Uterus (tissue), 4 donors: ENCODE measurements around the gene NUTM1. TPM values are rescaled to one million over a fixed set of nuclear protein-coding genes. Genes with fewer than 3 reads are reported as not detected.
A peak's percentile ranks its signal among the peaks of the same experiment; 100 is the strongest.
"Not testable (repeated sequence)": the region's sequence is repeated elsewhere in the genome, so short reads cannot be mapped to it uniquely, and the experiment has no call there.

Experiments
- DNase-seq, 2 donors: peaks; one replicate each; pipeline ENCODE4 v3.0.0-alpha.2; 2019 to 2020
- H3K27ac ChIP-seq, 2 donors: fragments of 200-600 bp; sonication (generic); 1 replicate in 1 of 2; 2 replicates in 1 of 2; pipeline ENCODE4 v1.5.1; 2016 to 2018
- H3K27me3 ChIP-seq, 2 donors: fragments of 200-600 bp; sonication (generic); one replicate each; pipeline ENCODE4 v1.5.1; 2018 to 2019; ENCODE audit warnings: control low read depth in 1 of 2
- H3K36me3 ChIP-seq, 2 donors: fragments of 200-600 bp; sonication (generic); one replicate each; pipeline ENCODE4 v1.5.1; 2019; ENCODE audit warnings: control low read depth in 1 of 2
- H3K4me1 ChIP-seq, 2 donors: fragments of 200-600 bp; sonication (generic); one replicate each; pipeline ENCODE4 v1.5.1; 2018 to 2019; ENCODE audit warnings: control low read depth in 1 of 2
- H3K4me3 ChIP-seq, 2 donors: fragments of 200-600 bp; sonication (generic); 1 replicate in 1 of 2; 2 replicates in 1 of 2; pipeline ENCODE4 v1.5.1; 2018 to 2019; ENCODE audit warnings: mild to moderate bottlenecking in 1 of 2
- H3K9me3 ChIP-seq, 2 donors: fragments of 200-600 bp; sonication (generic); one replicate each; pipeline ENCODE4 v1.5.1; 2019; ENCODE audit warnings: control low read depth in 1 of 2
- CTCF ChIP-seq, 4 experiments: fragments of 200-600 bp in 2 of 4; fragments of 450-650 bp in 2 of 4; sonication (generic) in 2 of 4; IDR thresholded peaks; one replicate each; pipeline ENCODE4 v1.5.1; 2016 to 2019; ENCODE audit warnings: antibody characterized with exemption in 4 of 4, mild to moderate bottlenecking in 2 of 4, moderate library complexity in 1 of 4
- POLR2A ChIP-seq, 2 donors: fragments of 450-650 bp; IDR thresholded peaks; one replicate each; pipeline ENCODE4 v1.6.1; 2016; ENCODE audit warnings: antibody characterized with exemption in 2 of 2, mild to moderate bottlenecking in 1 of 2, moderate library complexity in 1 of 2
- intact Hi-C: fragments of 100-400 bp; cut with DNase I; formaldehyde crosslinking; loops from one replicate; pipeline ENCODE4 v1.15.1; 2023; ENCODE audit warnings: low total_unique reads
- total RNA-seq, 4 donors: library from RNA; depleted of rRNA in 3 of 4; stranded (reverse); fragments of >200 nt in 3 of 4; gene quantifications; one replicate each; pipeline versions ENCODE4 v1.1.0 to v1.2.4, GENCODE V29; 2014 to 2023
- donor health status: DM: yes; HTN: yes; CAD: no.

The NUTM1 gene
- total RNA-seq, 4 donors from 2014 or later: not detected

GRCh38 chr15:34367101-34368081 lies 24.3 kb downstream of the NUTM1 start, which contains the start of gene LPCAT4:
Gene LPCAT4, minus strand, starts transcription at chr15:34367196. Its CDS starts 96 bp downstream, at chr15:34367100.
- Histone ChIP-seq H3K4me3 (peak within 1 kb of the TSS; percentile 89 to 97), H3K4me1 (no peaks in the 10 kb centered on the region), H3K27ac (peak within 1 kb of the TSS; percentile 95 to 98), H3K9me3 (no peaks in the 10 kb centered on the region), H3K27me3 (no peaks in the 10 kb centered on the region), H3K36me3 (no peaks in the 10 kb centered on the region)
- peak in 1 of 2 donors; percentile 69 for TF ChIP-seq POLR2A (IDR thresholded peaks at IDR 0.05)
- TF ChIP-seq CTCF (IDR thresholded peaks at IDR 0.05): peak; percentile 93 to 97 (median 95)
- peak; percentile 83 to 86 for DNase-seq
- intact Hi-C loops: no loop called here

- Histone ChIP-seq H3K27me3 (no peaks in the 10 kb centered on the region), H3K4me3 (no peak overlapping the region), H3K9me3 (no peaks in the 10 kb centered on the region), H3K4me1 (no peaks in the 10 kb centered on the region), H3K36me3 (no peaks in the 10 kb centered on the region), H3K27ac (no peak overlapping the region)
- TF ChIP-seq CTCF (IDR thresholded peaks at IDR 0.05) (no peak), POLR2A (IDR thresholded peaks at IDR 0.05) (no peak)
- no peak for DNase-seq
- intact Hi-C loops: no loop called here
Measured at GRCh38 chr15:34370129-34370528, 27.0 kb downstream of the NUTM1 start.

GRCh38 chr15:34370643-34371042 lies 27.5 kb downstream of the NUTM1 start:
- Histone ChIP-seq H3K4me1 (no peaks in the 10 kb centered on the region), H3K9me3 (no peaks in the 10 kb centered on the region), H3K36me3 (no peaks in the 10 kb centered on the region), H3K27ac (no peak overlapping the region), H3K27me3 (no peaks in the 10 kb centered on the region), H3K4me3 (no peak overlapping the region)
- intact Hi-C loops: no loop called here
- TF ChIP-seq POLR2A (IDR thresholded peaks at IDR 0.05): no peak
- TF ChIP-seq CTCF (IDR thresholded peaks at IDR 0.05): no peak
- no peak for DNase-seq

GRCh38 chr15:34373951-34374350 lies 30.8 kb downstream of the NUTM1 start:
- H3K36me3 ChIP-seq: no peaks in the 10 kb centered on the region
- no peaks in the 10 kb centered on the region for H3K27me3 ChIP-seq
- TF ChIP-seq CTCF (IDR thresholded peaks at IDR 0.05) (no peak), POLR2A (IDR thresholded peaks at IDR 0.05) (no peak)
- DNase-seq: no peak
- no peak overlapping the region for H3K27ac ChIP-seq
- H3K4me3 ChIP-seq: no peak overlapping the region
- intact Hi-C loops: no loop called here
- H3K9me3 ChIP-seq: no peaks in the 10 kb centered on the region
- H3K4me1 ChIP-seq: no peaks in the 10 kb centered on the region

GRCh38 chr15:34374816-34375215 lies 31.7 kb downstream of the NUTM1 start:
- Histone ChIP-seq H3K27me3 (no peaks in the 10 kb centered on the region), H3K9me3 (no peaks in the 10 kb centered on the region), H3K27ac (no peak overlapping the region), H3K4me1 (no peaks in the 10 kb centered on the region), H3K36me3 (no peaks in the 10 kb centered on the region), H3K4me3 (no peak overlapping the region)
- TF ChIP-seq POLR2A (IDR thresholded peaks at IDR 0.05): no peak
- no peak for TF ChIP-seq CTCF (IDR thresholded peaks at IDR 0.05)
- intact Hi-C loops: no loop called here
- no peak for DNase-seq

- H3K27ac ChIP-seq, intact Hi-C loops, DNase-seq, H3K36me3 ChIP-seq, H3K9me3 ChIP-seq, H3K4me1 ChIP-seq, H3K27me3 ChIP-seq, H3K4me3 ChIP-seq: not testable (repeated sequence)
Measured at GRCh38 chr15:34375541-34375940, 32.4 kb downstream of the NUTM1 start.
